Left lung (tissue), 10 donors: Measurements from ENCODE around the gene SENP8. TPM values are rescaled to one million over a fixed set of nuclear protein-coding genes. Genes with fewer than 3 reads are reported as not detected.

Source experiments
- ATAC-seq: fragments of 200-7000 bp; cut with Tn5 transposase; one replicate; pipeline ENCODE4 v1.9.1; 2020; ENCODE audit warnings: moderate library complexity
- DNase-seq, 4 donors: peaks; one replicate each; pipeline ENCODE4 v3.0.0-alpha.2; 2013 to 2020
- H3K27ac ChIP-seq, 2 donors: fragments of 200-600 bp; sonication (generic) in 1 of 2; one replicate each; pipeline versions ENCODE4 v1.5.0 to v1.8.0; 2020 to 2021
- H3K27me3 ChIP-seq, 2 donors: fragments of 200-600 bp; sonication (generic) in 1 of 2; one replicate each; pipeline versions ENCODE4 v1.5.0 to v1.8.0; 2020 to 2021
- H3K36me3 ChIP-seq, 2 donors: fragments of 200-600 bp; sonication (generic) in 1 of 2; one replicate each; pipeline versions ENCODE4 v1.5.0 to v1.8.0; 2020 to 2021
- H3K4me1 ChIP-seq, 2 donors: fragments of 200-600 bp; one replicate each; pipeline ENCODE4 v1.8.0; 2021
- H3K4me3 ChIP-seq, 2 donors: fragments of 200-600 bp; sonication (generic) in 1 of 2; one replicate each; pipeline versions ENCODE4 v1.5.0 to v1.8.0; 2020 to 2021; ENCODE audit warnings: mild to moderate bottlenecking in 1 of 2
- H3K9me3 ChIP-seq, 2 donors: fragments of 200-600 bp; sonication (generic) in 1 of 2; one replicate each; pipeline versions ENCODE4 v1.5.0 to v1.8.0; 2020 to 2021
- CTCF ChIP-seq, 2 donors: fragments of 200-600 bp; sonication (generic) in 1 of 2; IDR thresholded peaks; one replicate each; pipeline versions ENCODE4 v1.5.0 to v1.8.0; 2021; ENCODE audit warnings: antibody characterized with exemption in 2 of 2
- intact Hi-C, 2 donors: fragments of 100-400 bp; cut with DNase I; formaldehyde crosslinking; loops; one replicate each; pipeline versions ENCODE4 v1.11.2 to v1.14.2; 2022
- polyA plus RNA-seq, 6 donors: library from polyadenylated mRNA; unstranded; fragments of 120-200 nt; gene quantifications; one replicate each; pipeline ENCODE4 v1.2.1, GENCODE V29; 2013; ENCODE audit not compliant: insufficient read length in 6 of 6
- total RNA-seq, 2 donors: library from RNA; stranded (reverse); fragmentation: NEBNext Ultra II Directional; extraction: Animal tissue kit (Norgen Biotek cat#: 25700); gene quantifications; one replicate each; pipeline ENCODE4 v1.2.1, GENCODE V29; 2021
- donor health status: DM: no; HTN: yes; CAD: no.
- donor health status: DM: no; HTN: no; CAD: no.

The SENP8 gene
- total and polyA plus RNA-seq, 8 donors, result 3.1 to 4.9 (median 4.2) TPM

DNA sequence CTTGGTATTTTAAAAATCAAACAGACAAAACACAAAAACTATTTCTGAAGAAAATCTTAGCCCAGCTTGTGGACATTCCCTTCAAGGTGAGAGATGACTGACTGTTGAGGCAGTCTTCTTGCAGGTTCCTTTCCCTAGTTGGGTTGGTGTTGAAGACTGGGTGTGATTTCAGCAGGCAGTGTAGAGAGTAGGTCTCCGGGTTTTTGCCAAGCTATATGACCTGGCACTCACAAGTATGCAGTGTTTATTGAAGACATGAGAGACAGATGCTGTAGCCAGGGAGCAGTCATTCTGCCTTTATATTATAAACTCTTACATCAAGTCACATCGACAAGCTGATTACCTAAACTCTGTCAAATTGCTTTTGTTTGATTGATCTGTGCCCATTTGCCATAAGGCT lies 17.5 kb downstream of the SENP8 start:
- no peaks in the 10 kb centered on the region for H3K9me3 ChIP-seq
- TF ChIP-seq CTCF (IDR thresholded peaks at IDR 0.05), result no peak
- DNase-seq (no peak), ATAC-seq (no peak)
- H3K27me3 ChIP-seq, result no peaks in the 10 kb centered on the region
- no peak overlapping the region for H3K4me3 ChIP-seq
- intact Hi-C loops, result no loop called here
- no peak overlapping the region for H3K27ac ChIP-seq
- no peaks in the 10 kb centered on the region for H3K4me1 ChIP-seq
- H3K36me3 ChIP-seq, result no peaks in the 10 kb centered on the region

DNA sequence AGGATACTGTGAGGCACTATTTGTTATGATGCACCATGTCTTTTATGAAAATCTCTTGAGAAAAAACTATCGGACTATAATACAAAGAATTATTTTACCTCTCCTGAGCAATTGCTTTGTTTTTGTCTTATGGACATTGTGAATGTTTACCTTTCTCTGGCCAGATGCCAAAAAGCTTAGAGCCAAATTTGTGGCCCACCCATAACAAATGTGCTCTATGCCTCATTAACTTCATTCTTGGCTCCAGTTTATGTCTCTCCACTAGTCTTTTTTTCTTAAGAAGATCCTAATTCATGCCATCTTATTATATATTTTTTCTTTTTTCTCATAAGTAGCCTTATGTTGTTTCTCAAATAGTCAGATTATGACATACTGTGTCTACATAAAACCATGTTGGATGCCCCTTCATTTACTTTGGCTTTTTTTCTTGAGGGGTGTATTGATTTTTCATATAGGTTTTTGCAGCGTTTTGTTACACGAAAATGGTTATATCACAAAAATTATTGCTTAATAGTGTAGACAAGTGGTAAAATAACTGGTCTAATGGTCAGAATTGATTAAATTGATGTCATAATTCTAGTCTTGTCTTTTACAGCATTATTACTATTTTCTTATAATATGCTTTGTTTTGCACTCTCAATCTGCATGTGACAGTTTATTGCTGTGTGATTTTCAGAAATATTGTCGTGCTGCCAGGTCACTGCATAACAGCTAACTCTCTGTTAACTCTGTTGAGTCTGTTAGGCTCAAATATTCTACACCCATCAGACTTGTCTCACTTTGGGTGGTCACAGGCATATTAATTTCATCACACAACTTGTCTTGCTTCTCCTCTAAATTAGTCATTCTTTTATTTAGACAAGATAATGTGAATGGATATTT lies 18.2 kb downstream of the SENP8 start:
- TF ChIP-seq CTCF (IDR thresholded peaks at IDR 0.05), result no peak
- no peaks in the 10 kb centered on the region for H3K27me3 ChIP-seq
- no peaks in the 10 kb centered on the region for H3K4me1 ChIP-seq
- intact Hi-C loops, result no loop called here
- no peak overlapping the region for H3K27ac ChIP-seq
- ATAC-seq (no peak), DNase-seq (no peak)
- H3K4me3 ChIP-seq, result no peak overlapping the region
- no peaks in the 10 kb centered on the region for H3K36me3 ChIP-seq
- H3K9me3 ChIP-seq, result no peaks in the 10 kb centered on the region

- intact Hi-C loops, result no loop called here
- Histone ChIP-seq H3K4me1 (no peaks in the 10 kb centered on the region), H3K36me3 (no peaks in the 10 kb centered on the region), H3K27ac (no peak overlapping the region), H3K27me3 (no peaks in the 10 kb centered on the region), H3K9me3 (no peaks in the 10 kb centered on the region), H3K4me3 (no peak overlapping the region)
- TF ChIP-seq CTCF (IDR thresholded peaks at IDR 0.05), result no peak
- no peak for ATAC-seq
- DNase-seq, result no peak
These were observed 21.5 kb downstream of the SENP8 start for GRCh38 chr15:72139667-72140066.

DNA sequence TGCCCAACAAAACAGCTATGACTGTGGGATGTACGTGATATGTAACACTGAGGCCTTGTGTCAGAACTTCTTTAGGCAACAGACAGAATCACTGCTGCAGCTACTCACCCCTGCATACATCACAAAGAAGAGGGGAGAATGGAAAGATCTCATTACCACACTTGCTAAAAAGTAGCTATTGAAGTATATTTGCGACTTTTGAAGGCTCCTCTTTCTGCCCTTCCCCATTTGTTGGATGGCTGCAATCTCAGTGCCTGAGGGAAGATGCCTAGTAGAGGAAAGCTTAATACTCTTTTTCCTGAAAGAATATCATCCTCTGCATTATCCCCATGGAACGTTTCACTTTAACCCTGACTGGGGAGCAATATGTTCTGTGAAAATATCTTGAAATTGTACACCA lies 21.9 kb downstream of the SENP8 start:
- DNase-seq, result no peak
- no peaks in the 10 kb centered on the region for H3K36me3 ChIP-seq
- intact Hi-C loops, result no loop called here
- H3K27me3 ChIP-seq, result no peaks in the 10 kb centered on the region
- H3K4me1 ChIP-seq, result no peaks in the 10 kb centered on the region
- no peaks in the 10 kb centered on the region for H3K9me3 ChIP-seq
- TF ChIP-seq CTCF (IDR thresholded peaks at IDR 0.05), result no peak
- H3K27ac ChIP-seq, result no peak overlapping the region
- ATAC-seq, result no peak
- H3K4me3 ChIP-seq, result no peak overlapping the region

DNA sequence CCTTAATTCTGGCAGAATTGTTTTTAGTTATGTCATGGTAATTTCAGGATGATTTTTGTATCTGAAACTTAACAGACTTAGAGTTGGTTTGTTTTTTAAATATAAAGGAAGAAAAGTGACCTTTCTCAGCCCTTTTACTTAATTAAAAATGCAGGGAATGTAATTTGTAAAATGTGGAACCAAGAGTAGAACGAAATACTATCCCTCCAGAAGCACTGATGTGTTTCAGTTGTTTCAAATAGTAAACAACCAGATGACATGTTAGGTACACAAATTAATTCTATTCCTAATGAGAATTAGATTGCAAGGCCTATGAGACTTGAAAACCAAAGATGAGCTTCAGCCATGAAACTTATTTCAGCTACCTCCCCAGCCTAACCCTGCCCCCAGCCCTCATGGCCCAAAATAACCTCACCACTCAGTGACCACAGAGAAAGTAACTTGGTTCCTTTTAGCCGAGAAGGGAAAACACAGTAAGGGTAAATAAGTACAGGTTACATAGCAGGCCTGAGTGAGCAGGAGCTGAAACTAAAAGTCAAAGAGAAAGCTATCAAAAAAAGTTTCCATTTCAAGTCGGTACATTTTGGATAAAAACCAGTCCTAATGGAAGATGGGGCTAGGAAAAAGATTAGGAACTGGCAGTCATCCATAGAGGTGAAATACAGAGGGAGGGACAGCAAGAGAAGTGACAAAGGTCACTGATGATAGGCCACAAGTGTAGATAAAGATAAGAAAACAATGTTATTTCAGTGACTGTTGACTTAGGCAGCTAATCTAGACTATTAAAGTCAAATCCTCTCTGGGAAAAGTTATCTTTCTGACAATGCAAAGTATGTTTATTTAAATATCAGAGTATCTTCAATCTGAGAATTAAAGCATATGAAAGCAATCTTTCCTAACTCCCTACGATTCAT lies 23.2 kb downstream of the SENP8 start:
- Histone ChIP-seq H3K36me3 (no peaks in the 10 kb centered on the region), H3K9me3 (no peaks in the 10 kb centered on the region), H3K27ac (no peak overlapping the region), H3K27me3 (no peaks in the 10 kb centered on the region), H3K4me3 (no peak overlapping the region), H3K4me1 (no peaks in the 10 kb centered on the region)
- ATAC-seq (peak; percentile 88), DNase-seq (peak in 1 of 4 donors; percentile 24)
- TF ChIP-seq CTCF (IDR thresholded peaks at IDR 0.05), result no peak
- intact Hi-C loops, result no loop called here
